GM13976 (cell line): ENCODE data around the gene SLC11A1.

ENCODE experiments used
- DNase-seq: peaks from one replicate; pipeline ENCODE4 v3.0.0; 2012; ENCODE audit warnings: low spot score
- CTCF ChIP-seq: IDR thresholded peaks from 2 replicates; pipeline ENCODE4 v1.5.1; 2012; ENCODE audit warnings: borderline replicate concordance, mild to moderate bottlenecking; ENCODE audit not compliant: insufficient read depth; ENCODE audit errors: extremely low read depth, missing control alignments, control extremely low read depth
- in situ Hi-C: fragments of 300-500 bp; cut with MboI; formaldehyde crosslinking; loops from one replicate; pipeline ENCODE4 v1.12.0; 2022; ENCODE audit warnings: low sequenced_read_pairs, mixed read lengths, inconsistent platforms; ENCODE audit not compliant: unreplicated experiment

SLC11A1 gene

DNA sequence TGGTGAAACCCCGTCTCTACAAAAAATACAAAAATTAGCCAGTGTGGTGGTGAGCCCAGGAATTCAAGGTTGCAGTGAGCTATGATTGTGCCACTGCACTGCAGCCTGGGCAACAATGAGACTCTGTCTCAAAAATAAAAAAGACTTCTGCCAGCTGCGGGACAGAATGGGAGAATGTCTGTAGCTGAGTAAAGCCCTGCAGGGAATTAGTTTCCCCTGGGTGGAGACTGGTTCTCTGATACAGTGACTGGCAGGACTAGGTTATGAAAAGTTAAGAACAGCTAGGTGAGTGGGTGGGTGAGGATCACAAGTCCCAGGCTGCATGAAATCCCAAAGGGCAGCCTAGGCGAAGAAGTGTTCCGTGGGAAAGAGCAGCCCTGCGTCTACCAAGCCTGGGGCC, 39.2 kb upstream of the SLC11A1 start:
- TF ChIP-seq CTCF, result no peak
- in situ Hi-C loops, result no loop called here
- DNase-seq, result no peak

DNA sequence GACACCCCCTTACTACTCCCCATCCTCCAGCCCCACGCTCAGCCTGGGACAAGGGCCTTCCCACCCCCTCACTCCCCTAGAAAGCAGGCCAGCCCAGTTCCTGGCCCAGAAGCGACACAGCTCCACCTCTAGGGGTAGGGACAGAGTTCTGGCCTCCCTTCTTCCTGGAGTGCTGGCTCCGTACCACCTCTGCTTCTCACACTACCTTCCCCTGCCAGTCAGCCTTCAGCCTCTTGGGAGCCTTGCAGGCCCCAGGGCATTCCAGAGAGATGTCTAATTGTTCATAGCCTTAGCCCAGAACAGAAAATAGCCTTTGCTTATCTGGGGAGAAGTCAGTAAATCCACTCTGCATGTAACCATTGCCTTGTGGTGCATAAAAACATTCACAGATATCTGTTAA, 38.5 kb upstream of the SLC11A1 start:
- no peak for DNase-seq
- TF ChIP-seq CTCF, result no peak
- in situ Hi-C loops, result no loop called here

DNA sequence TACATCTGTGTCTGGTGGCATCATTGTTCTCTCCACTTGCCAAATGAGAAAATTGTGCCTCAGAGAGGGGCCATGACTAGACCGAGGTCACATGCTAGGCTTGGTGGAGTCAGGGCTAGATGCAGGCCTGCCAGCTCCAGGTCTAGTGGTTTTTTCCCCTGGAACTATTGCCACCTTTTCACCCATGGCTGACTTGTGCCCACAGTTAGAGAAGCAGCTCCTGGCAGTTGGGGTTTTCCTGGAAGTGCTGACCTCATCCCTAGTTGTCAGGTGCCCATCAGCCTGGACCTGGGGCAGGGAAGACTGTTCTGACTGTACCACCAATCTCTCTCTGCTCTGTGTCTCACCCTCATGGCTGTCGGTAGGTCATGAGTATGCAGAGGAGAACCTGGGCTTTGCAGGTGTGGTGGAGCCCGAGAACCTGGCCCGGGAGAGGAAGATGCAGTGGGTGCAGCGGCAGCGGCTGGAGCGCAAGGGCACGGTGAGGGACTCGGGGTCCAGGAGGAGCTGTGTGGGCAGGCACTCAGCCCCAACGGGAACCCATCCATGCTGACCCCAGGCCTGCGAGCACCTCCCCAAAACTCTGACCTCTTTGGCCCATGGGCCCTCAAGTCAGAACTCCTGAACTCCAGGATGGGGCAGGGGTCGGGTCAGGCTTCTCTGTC, 37.9 kb upstream of the SLC11A1 start:
- in situ Hi-C loops, result no loop called here
- no peak for TF ChIP-seq CTCF
- DNase-seq, result no peak

DNA sequence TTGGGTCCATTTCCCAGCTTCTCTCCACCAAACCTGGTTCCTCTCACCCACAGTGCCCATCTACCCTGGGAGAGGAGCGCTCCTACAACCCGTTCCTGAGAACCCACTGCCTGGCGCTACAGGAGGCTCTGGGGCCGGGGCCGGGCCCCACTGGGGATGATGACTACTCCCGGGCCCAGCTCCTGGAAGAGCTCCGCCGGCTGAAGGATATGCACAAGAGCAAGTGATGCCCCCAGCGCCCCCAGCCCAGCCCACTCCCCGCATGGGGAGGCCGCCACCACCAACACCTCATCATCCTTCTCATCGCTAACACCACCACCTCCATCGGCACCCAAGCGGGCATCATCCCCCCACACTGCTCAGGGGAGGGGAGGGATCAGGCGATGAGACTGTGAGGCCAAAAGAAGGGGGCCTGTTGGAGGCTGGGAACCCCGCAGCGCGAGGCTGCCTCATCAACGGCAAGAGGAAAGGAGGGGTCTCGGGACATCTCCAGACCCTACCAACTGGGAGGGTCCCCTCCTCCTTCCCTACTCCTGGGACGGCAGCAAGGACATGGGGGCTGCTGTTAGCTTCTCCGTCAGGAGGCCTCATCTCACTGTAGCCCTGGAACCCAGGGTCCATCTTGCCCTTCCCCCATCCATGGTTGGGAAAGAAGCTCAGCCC, 37.2 kb upstream of the SLC11A1 start:
- TF ChIP-seq CTCF, result no peak
- no peak for DNase-seq
- in situ Hi-C loops, result no loop called here

GRCh38 chr2:218345491-218346236, 36.4 kb upstream of the SLC11A1 start:
- in situ Hi-C loops, result no loop called here
- DNase-seq, result no peak

More at GRCh38 chr2:218345491-218346236, 36.4 kb upstream of the SLC11A1 start:
- TF ChIP-seq CTCF, result no peak
